Central memory CD4-positive, alpha-beta T cell (primary cell): ENCODE data around the gene TBCD.

Source experiments
- DNase-seq: peaks from one replicate; pipeline ENCODE4 v3.0.0; 2022

TBCD gene

GRCh38 chr17:82791532-82791931 is 39.7 kb downstream of the TBCD start:
- DNase-seq = no peak

GRCh38 chr17:82793974-82794630 is 42.2 kb downstream of the TBCD start:
- DNase-seq = no peak

GRCh38 chr17:82794781-82795482 is 43.1 kb downstream of the TBCD start:
- DNase-seq = no peak

GRCh38 chr17:82795615-82796014 is 43.8 kb downstream of the TBCD start:
- DNase-seq = no peak

- DNase-seq = no peak
Measured at GRCh38 chr17:82797061-82797460, 45.2 kb downstream of the TBCD start.

- no peak for DNase-seq
Measured at GRCh38 chr17:82798752-82799151, 46.9 kb downstream of the TBCD start.

GRCh38 chr17:82799591-82799990 is 47.7 kb downstream of the TBCD start:
- DNase-seq = no peak

- no peak for DNase-seq
Measured at GRCh38 chr17:82800885-82801284, 49.0 kb downstream of the TBCD start.

GRCh38 chr17:82801377-82801970 is 49.6 kb downstream of the TBCD start:
- no peak for DNase-seq

- DNase-seq = no peak
Measured at GRCh38 chr17:82802075-82802780, 50.4 kb downstream of the TBCD start.

GRCh38 chr17:82803185-82803584 is 51.3 kb downstream of the TBCD start:
- DNase-seq = no peak

GRCh38 chr17:82803606-82804005 is 51.7 kb downstream of the TBCD start:
- DNase-seq = no peak

GRCh38 chr17:82804442-82805191 is 52.8 kb downstream of the TBCD start:
- DNase-seq = no peak

GRCh38 chr17:82805254-82805653 is 53.4 kb downstream of the TBCD start:
- no peak for DNase-seq

- no peak for DNase-seq
Measured at GRCh38 chr17:82805823-82806222, 54.0 kb downstream of the TBCD start.

GRCh38 chr17:82806645-82807044 is 54.8 kb downstream of the TBCD start:
- DNase-seq = no peak

GRCh38 chr17:82807101-82807500 is 55.2 kb downstream of the TBCD start:
- DNase-seq = no peak

GRCh38 chr17:82807562-82807961 is 55.7 kb downstream of the TBCD start:
- no peak for DNase-seq

GRCh38 chr17:82808006-82808405 is 56.1 kb downstream of the TBCD start:
- no peak for DNase-seq

GRCh38 chr17:82808921-82809905 is 57.3 kb downstream of the TBCD start:
- no peak for DNase-seq

- no peak for DNase-seq
Measured at GRCh38 chr17:82810644-82811430, 59.0 kb downstream of the TBCD start.
